Fibroblast of the aortic adventitia (primary cell): ENCODE measurements around the gene CSNK1G1. TPM values are rescaled to one million over a fixed set of nuclear protein-coding genes. Genes with fewer than 3 reads are reported as not detected.

ENCODE experiments used
- DNase-seq: peaks from one replicate; pipeline ENCODE4 v3.0.0-alpha.2; 2010; ENCODE audit warnings: low read depth
- H3K4me3 ChIP-seq: 2 replicates; pipeline ENCODE4 v1.5.1; 2011; ENCODE audit warnings: low read depth, mild to moderate bottlenecking, control low read depth, low read length, moderate library complexity
- CTCF ChIP-seq: IDR thresholded peaks from 2 replicates; pipeline ENCODE4 v1.5.1; 2011; ENCODE audit warnings: mild to moderate bottlenecking, low read length, control low read depth, inconsistent platforms; ENCODE audit not compliant: insufficient read depth
- total RNA-seq: library from RNA; depleted of rRNA; stranded (reverse); fragments of >200 nt; gene quantifications from 2 replicates; pipeline ENCODE4 v1.2.3, GENCODE V29; 2012; ENCODE audit warnings: low replicate concordance

CSNK1G1 gene
- total RNA-seq, 1 donor, result 22.0 TPM

GRCh38 chr15:64162869-64163658 lies 192.9 kb downstream of the CSNK1G1 start, which contains the start of gene PPIB:
Gene PPIB (minus strand): TSS chr15:64163022. CDS start chr15:64162986, 36 bp downstream.
- TF ChIP-seq CTCF, result peak; percentile 41
- DNase-seq, result peak; percentile 96
- H3K4me3 ChIP-seq, result peak within 1 kb of the TSS; percentile 91

GRCh38 chr15:64162478-64162868 lies 193.5 kb downstream of the CSNK1G1 start:
- no peak for TF ChIP-seq CTCF
- H3K4me3 ChIP-seq, result peak overlapping the region; percentile 91
- no peak for DNase-seq

- TF ChIP-seq CTCF, result no peak
- no peak for DNase-seq
- H3K4me3 ChIP-seq, result peak overlapping the region; percentile 91
Measured at GRCh38 chr15:64161688-64162477, 194.1 kb downstream of the CSNK1G1 start.

- no peak for DNase-seq
- TF ChIP-seq CTCF, result no peak
- no peak overlapping the region for H3K4me3 ChIP-seq
Measured at GRCh38 chr15:64158363-64159134, 197.4 kb downstream of the CSNK1G1 start.

- no peak overlapping the region for H3K4me3 ChIP-seq
- DNase-seq, result no peak
- TF ChIP-seq CTCF, result no peak
Measured at GRCh38 chr15:64157599-64158125, 198.3 kb downstream of the CSNK1G1 start.

GRCh38 chr15:64156652-64157331 lies 199.2 kb downstream of the CSNK1G1 start:
- TF ChIP-seq CTCF, result no peak
- H3K4me3 ChIP-seq, result no peak overlapping the region
- DNase-seq, result no peak
